SJSA1 (cell line): ENCODE data around the gene LHPP. TPM values are rescaled to one million over a fixed set of nuclear protein-coding genes. Genes with fewer than 3 reads are reported as not detected.

Experiments used
- DNase-seq, 2 experiments: peaks; one replicate each; pipeline ENCODE4 v3.0.0-alpha.2; 2015 to 2020; ENCODE audit warnings: low spot score in 2 of 2, low read depth in 1 of 2
- H3K27ac ChIP-seq: fragments of 250-450 bp; sonication (Bioruptor Pico); 2 replicates; pipeline ENCODE4 v1.5.1; 2020; ENCODE audit warnings: mild to moderate bottlenecking, moderate library complexity
- H3K27me3 ChIP-seq: fragments of 250-450 bp; sonication (Bioruptor Pico); replicated peaks from 2 replicates; pipeline ENCODE4 v1.5.1; 2020; ENCODE audit warnings: mild to moderate bottlenecking, moderate library complexity
- H3K36me3 ChIP-seq: fragments of 250-450 bp; sonication (Bioruptor Pico); 2 replicates; pipeline ENCODE4 v1.5.1; 2020; ENCODE audit warnings: mild to moderate bottlenecking
- H3K4me1 ChIP-seq: fragments of 250-450 bp; sonication (Bioruptor Pico); replicated peaks from 2 replicates; pipeline ENCODE4 v1.6.1; 2021; ENCODE audit warnings: mild to moderate bottlenecking
- H3K4me3 ChIP-seq: fragments of 250-450 bp; sonication (Bioruptor Pico); 2 replicates; pipeline ENCODE4 v1.5.1; 2020; ENCODE audit warnings: mild to moderate bottlenecking
- H3K9me3 ChIP-seq: fragments of 250-450 bp; sonication (Bioruptor Pico); replicated peaks from 2 replicates; pipeline ENCODE4 v1.5.1; 2020; ENCODE audit warnings: mild to moderate bottlenecking
- total RNA-seq: library from RNA; depleted of rRNA; stranded (reverse); fragments of >200 nt; shearing (Covaris generic); gene quantifications from 2 replicates; pipeline ENCODE4 v1.2.3, GENCODE V29; 2014

LHPP gene
- total RNA-seq, 1 experiment from 2014 or later = 8.8 TPM

DNA sequence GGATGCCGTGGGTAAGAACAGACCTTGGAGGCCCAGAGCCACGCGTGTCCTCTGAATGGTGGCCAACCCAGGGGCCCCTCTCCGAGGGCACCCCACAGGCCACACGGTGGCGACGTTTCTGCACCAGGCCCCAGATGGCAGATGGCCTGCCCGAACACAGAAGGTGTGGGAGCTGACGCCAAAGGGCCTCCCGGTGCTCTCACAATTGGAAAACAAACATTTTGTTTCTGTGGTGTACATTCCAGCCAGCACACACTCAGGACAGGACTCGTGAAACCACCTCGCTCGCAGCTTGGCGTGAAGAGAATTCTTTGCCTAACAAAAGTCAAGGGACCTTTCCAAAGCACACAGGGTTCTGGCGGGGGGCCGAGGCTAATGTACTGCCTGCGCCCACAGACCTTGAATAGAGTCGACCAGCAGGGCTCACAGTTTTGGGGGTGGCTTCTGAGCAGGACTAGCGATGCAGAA lies 170.5 kb downstream of the LHPP start:
- H3K9me3 ChIP-seq = no peaks in the 10 kb centered on the region
- H3K4me3 ChIP-seq = no peak overlapping the region
- H3K27me3 ChIP-seq = no peaks in the 10 kb centered on the region
- no peaks in the 10 kb centered on the region for H3K4me1 ChIP-seq
- no peak overlapping the region for H3K27ac ChIP-seq
- peak; percentile 31 to 58 for DNase-seq
- H3K36me3 ChIP-seq = no peaks in the 10 kb centered on the region

DNA sequence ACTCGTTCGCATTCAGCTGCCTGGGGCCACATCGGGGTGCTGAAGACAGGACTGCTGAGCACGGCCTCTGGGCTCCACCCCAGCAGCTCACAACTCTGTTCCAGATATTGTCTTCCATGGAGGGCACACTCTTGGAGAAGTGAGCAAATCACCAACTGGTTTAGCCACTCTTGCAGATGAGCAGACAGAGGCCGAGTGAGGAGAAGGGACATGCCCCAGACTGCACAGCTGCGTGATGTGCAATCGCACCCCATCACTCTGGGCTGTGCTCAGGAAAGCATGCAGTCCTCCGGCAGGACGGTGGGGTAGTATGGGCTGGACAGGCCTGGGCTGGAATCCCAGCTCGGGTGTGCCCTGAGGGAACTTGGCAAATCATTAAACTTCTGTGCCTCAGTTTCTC lies 170.9 kb downstream of the LHPP start:
- Histone ChIP-seq H3K9me3 (no peaks in the 10 kb centered on the region), H3K36me3 (no peaks in the 10 kb centered on the region), H3K27ac (no peak overlapping the region), H3K4me3 (no peak overlapping the region), H3K4me1 (no peaks in the 10 kb centered on the region), H3K27me3 (no peaks in the 10 kb centered on the region)
- DNase-seq = no peak

GRCh38 chr10:124636271-124636995 lies 174.8 kb downstream of the LHPP start:
- DNase-seq = no peak
- no peak overlapping the region for H3K4me3 ChIP-seq
- no peaks in the 10 kb centered on the region for H3K9me3 ChIP-seq
- H3K27ac ChIP-seq = no peak overlapping the region
- no peaks in the 10 kb centered on the region for H3K36me3 ChIP-seq
- H3K4me1 ChIP-seq = no peaks in the 10 kb centered on the region
- no peaks in the 10 kb centered on the region for H3K27me3 ChIP-seq

DNA sequence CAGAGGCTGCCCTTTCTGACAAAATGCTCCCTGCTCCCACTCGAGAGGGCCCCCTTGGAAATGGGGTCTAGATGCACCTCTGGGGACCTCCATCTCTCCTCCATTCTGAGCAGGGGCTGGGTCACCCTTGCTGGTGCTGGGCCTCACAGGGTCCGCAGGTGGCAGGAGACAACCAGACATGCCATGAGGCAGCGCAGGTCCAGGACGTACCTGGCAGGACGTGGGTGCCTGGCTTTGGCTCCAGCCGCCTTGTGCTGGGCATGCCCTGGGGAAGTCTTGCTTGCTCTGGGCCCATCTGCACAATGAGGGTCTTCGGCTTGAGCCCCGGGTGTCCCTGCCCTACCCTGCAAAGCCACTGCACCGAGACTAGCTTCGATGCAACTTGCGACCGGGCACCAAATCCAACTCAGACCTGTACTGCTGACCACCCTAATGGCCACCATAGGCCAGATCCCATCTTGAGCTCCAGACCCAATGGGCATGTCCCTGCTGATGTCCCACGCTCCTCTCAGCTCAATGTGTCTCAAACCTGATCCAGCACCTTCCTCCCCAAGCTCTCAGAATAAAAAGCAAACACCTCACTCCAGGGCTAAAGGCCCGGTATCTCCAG lies 175.6 kb downstream of the LHPP start:
- H3K27ac ChIP-seq = no peak overlapping the region
- no peaks in the 10 kb centered on the region for H3K27me3 ChIP-seq
- no peaks in the 10 kb centered on the region for H3K9me3 ChIP-seq
- no peaks in the 10 kb centered on the region for H3K36me3 ChIP-seq
- no peak for DNase-seq
- H3K4me3 ChIP-seq = no peak overlapping the region
- no peaks in the 10 kb centered on the region for H3K4me1 ChIP-seq

GRCh38 chr10:124637746-124638145 lies 176.1 kb downstream of the LHPP start:
- Histone ChIP-seq H3K27me3 (no peaks in the 10 kb centered on the region), H3K27ac (no peak overlapping the region), H3K9me3 (no peaks in the 10 kb centered on the region), H3K4me1 (no peaks in the 10 kb centered on the region), H3K4me3 (no peak overlapping the region), H3K36me3 (no peaks in the 10 kb centered on the region)
- DNase-seq = no peak

DNA sequence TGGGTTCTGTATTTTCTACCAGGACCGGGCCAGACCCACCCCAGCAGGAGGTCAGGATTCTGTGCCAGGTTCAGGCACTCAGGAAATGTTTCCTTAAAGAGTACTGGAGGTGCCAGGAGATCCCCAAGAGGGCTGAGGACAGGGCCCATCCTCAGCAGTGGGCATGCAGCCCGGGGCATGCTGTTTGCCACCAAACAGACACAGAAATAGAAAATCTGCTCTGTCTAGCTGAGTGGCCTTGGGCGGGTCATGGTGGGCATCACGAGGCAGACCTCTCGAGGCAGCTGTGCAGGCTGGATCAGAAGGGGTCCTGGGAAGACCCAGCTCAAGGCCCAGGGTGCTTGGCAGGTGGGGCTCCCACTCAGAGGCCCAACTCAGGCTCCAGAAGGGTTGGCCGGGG lies 177.6 kb downstream of the LHPP start:
- Histone ChIP-seq H3K27me3 (no peaks in the 10 kb centered on the region), H3K27ac (no peak overlapping the region), H3K9me3 (no peaks in the 10 kb centered on the region), H3K4me3 (no peak overlapping the region), H3K36me3 (no peaks in the 10 kb centered on the region), H3K4me1 (no peaks in the 10 kb centered on the region)
- no peak for DNase-seq

- Histone ChIP-seq H3K27ac (no peak overlapping the region), H3K36me3 (no peaks in the 10 kb centered on the region), H3K4me3 (no peak overlapping the region), H3K4me1 (no peaks in the 10 kb centered on the region), H3K27me3 (no peaks in the 10 kb centered on the region), H3K9me3 (no peaks in the 10 kb centered on the region)
- DNase-seq = no peak
These were observed 178.0 kb downstream of the LHPP start for GRCh38 chr10:124639646-124640045.

- Histone ChIP-seq H3K9me3 (no peaks in the 10 kb centered on the region), H3K36me3 (no peaks in the 10 kb centered on the region), H3K27me3 (no peaks in the 10 kb centered on the region), H3K27ac (no peak overlapping the region), H3K4me1 (no peaks in the 10 kb centered on the region), H3K4me3 (no peak overlapping the region)
- DNase-seq = no peak
These were observed 178.4 kb downstream of the LHPP start for GRCh38 chr10:124640056-124640455.

- Histone ChIP-seq H3K36me3 (no peaks in the 10 kb centered on the region), H3K4me3 (no peak overlapping the region), H3K4me1 (no peaks in the 10 kb centered on the region), H3K9me3 (no peaks in the 10 kb centered on the region), H3K27me3 (no peaks in the 10 kb centered on the region), H3K27ac (no peak overlapping the region)
- DNase-seq = no peak
These were observed 179.1 kb downstream of the LHPP start for GRCh38 chr10:124640538-124641231.

DNA sequence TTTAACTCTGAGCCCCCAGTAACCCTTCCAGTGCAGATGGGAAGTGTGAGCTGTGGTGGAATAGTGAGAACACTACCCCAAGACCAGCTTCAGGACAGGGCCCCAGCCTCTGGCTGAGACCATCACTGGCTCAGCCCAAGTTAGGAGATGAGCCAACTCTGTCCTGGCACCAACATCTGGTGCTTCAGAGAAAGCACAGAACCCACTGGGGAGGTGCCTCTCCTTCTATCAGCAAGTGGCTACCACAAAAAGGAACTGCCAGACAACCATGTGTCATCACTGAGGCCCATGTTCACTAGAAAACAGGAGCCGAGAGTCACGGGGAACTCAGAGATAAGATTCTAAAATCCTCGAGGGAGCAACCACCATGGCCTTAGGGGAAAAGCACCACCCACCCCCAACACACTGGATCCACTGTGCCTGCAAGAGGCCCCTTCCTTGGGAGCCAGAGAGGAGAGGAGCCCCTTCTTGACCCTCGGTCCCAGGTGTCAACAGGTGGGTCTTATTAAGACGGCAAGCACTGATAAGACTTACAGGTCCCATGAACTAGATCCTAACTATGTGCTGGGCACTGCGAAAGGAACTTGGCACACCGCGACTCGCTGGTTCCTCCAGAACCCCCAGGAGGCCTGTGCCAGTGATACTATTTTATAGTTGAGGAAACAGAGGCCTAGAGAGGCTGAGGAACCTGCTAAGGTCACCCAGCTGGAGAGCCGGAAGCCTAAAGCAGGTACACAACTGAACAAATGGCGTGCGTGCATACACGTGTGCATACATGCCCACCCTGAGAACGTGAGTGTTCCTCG lies 179.9 kb downstream of the LHPP start:
- Histone ChIP-seq H3K36me3 (no peaks in the 10 kb centered on the region), H3K4me3 (no peak overlapping the region), H3K9me3 (no peaks in the 10 kb centered on the region), H3K27ac (no peak overlapping the region), H3K27me3 (no peaks in the 10 kb centered on the region), H3K4me1 (no peaks in the 10 kb centered on the region)
- DNase-seq = no peak

- Histone ChIP-seq H3K9me3 (no peaks in the 10 kb centered on the region; the same call in 1 of the 2 replicates), H3K27ac (no peak overlapping the region), H3K27me3 (no peaks in the 10 kb centered on the region), H3K4me3 (no peak overlapping the region), H3K36me3 (no peaks in the 10 kb centered on the region), H3K4me1 (peaks cover 4% of the 10 kb centered on the region; the same call in 1 of the 2 replicates)
- no peak for DNase-seq
These were observed 180.6 kb downstream of the LHPP start for GRCh38 chr10:124642088-124642710.

DNA sequence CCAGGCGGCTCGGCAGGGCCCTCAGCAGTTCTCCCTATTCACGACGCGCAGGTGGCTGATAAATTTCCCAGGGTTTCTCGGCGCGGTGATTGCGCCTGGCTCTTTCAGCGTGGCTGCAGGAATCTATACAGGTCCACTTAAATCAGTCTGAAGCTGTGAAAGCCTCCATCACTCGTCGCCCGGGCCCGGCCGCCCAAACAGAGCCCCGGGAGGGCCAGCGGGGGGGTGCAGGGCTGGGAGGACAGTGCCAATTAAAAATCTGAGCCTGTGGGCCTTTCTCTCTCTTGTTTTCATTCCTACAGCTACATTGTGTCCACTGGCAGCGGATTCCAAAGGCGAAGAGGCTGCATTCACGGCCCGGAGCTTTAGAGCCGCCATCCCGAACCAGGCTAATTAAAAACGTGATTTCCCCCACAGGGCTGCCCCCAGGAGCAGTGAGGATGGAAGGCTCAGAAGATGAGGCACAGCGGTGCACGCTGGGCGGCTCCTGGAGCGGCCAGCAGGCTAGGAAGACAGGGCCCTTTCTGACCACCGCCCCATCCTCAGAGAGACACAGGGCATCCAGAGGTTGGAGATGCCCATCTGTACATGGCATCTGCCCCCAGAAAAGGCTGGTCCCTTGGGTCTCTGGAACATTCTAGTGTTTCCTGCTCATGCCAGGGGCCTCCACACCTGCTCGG lies 181.8 kb downstream of the LHPP start:
- Histone ChIP-seq H3K27ac (no peak overlapping the region), H3K4me1 (peaks cover 13% of the 10 kb centered on the region), H3K9me3 (no peaks in the 10 kb centered on the region; the same call in 1 of the 2 replicates), H3K4me3 (no peak overlapping the region), H3K27me3 (no peaks in the 10 kb centered on the region), H3K36me3 (no peaks in the 10 kb centered on the region)
- no peak for DNase-seq

GRCh38 chr10:124644236-124644635 lies 182.6 kb downstream of the LHPP start:
- no peak for DNase-seq
- peaks cover 13% of the 10 kb centered on the region for H3K4me1 ChIP-seq
- no peaks in the 10 kb centered on the region for H3K27me3 ChIP-seq
- no peaks in the 10 kb centered on the region for H3K36me3 ChIP-seq
- no peak overlapping the region for H3K4me3 ChIP-seq
- no peak overlapping the region for H3K27ac ChIP-seq
- no peaks in the 10 kb centered on the region; the same call in 1 of the 2 replicates for H3K9me3 ChIP-seq
